GM19324 (cell line): ENCODE results near the gene ELMOD1.
"Not testable (repeated sequence)": the region's sequence is repeated elsewhere in the genome, so short reads cannot be mapped to it uniquely, and the experiment has no call there.

Experiments used
- ATAC-seq: cut with Tn5 transposase; IDR thresholded peaks from one replicate; pipeline ENCODE4 v1.9.1; 2021; ENCODE audit warnings: mild to moderate bottlenecking, moderate library complexity; ENCODE audit not compliant: unreplicated experiment, low FRiP score

ELMOD1 gene

GRCh38 chr11:107590460-107591377, at the start of gene ELMOD1:
Gene ELMOD1, plus strand, starts transcription at chr11:107591147. Its CDS starts 27,043 bp downstream, at chr11:107618190.
- no peak for ATAC-seq

- no peak for ATAC-seq
These were observed 45.8 kb upstream of the ELMOD1 start for GRCh38 chr11:107545101-107545514.

- ATAC-seq, result no peak
These were observed 43.0 kb upstream of the ELMOD1 start for GRCh38 chr11:107547961-107548360.

- no peak for ATAC-seq
These were observed 41.5 kb upstream of the ELMOD1 start for GRCh38 chr11:107549253-107549953.

GRCh38 chr11:107549954-107550285, 41.0 kb upstream of the ELMOD1 start:
- no peak for ATAC-seq

GRCh38 chr11:107550304-107550703, 40.6 kb upstream of the ELMOD1 start:
- no peak for ATAC-seq

GRCh38 chr11:107561688-107562087, 29.3 kb upstream of the ELMOD1 start:
- ATAC-seq, result no peak

GRCh38 chr11:107562647-107563208, 28.2 kb upstream of the ELMOD1 start:
- ATAC-seq, result no peak

GRCh38 chr11:107563702-107564101, 27.2 kb upstream of the ELMOD1 start:
- peak; percentile 34 for ATAC-seq

- ATAC-seq, result peak; percentile 18
These were observed 26.1 kb upstream of the ELMOD1 start for GRCh38 chr11:107564877-107565218.

GRCh38 chr11:107565219-107565937, 25.6 kb upstream of the ELMOD1 start, which contains the start of gene ALKBH8:
Gene ALKBH8, minus strand, starts transcription at chr11:107565735. Its CDS starts 4,842 bp downstream, at chr11:107560893.
- peak; percentile 84 for ATAC-seq

- ATAC-seq, result not testable (repeated sequence)
These were observed 24.9 kb upstream of the ELMOD1 start for GRCh38 chr11:107565955-107566501.

GRCh38 chr11:107566569-107566968, 24.4 kb upstream of the ELMOD1 start:
- ATAC-seq, result no peak

GRCh38 chr11:107567739-107568335, 23.1 kb upstream of the ELMOD1 start:
- ATAC-seq, result no peak

GRCh38 chr11:107570015-107570414, 20.9 kb upstream of the ELMOD1 start:
- no peak for ATAC-seq

GRCh38 chr11:107573438-107573837, 17.5 kb upstream of the ELMOD1 start:
- ATAC-seq, result no peak

- ATAC-seq, result not testable (repeated sequence)
These were observed 14.2 kb upstream of the ELMOD1 start for GRCh38 chr11:107576497-107577345.

GRCh38 chr11:107577346-107577711, 13.6 kb upstream of the ELMOD1 start:
- ATAC-seq, result no peak

- ATAC-seq, result not testable (repeated sequence)
These were observed 11.8 kb upstream of the ELMOD1 start for GRCh38 chr11:107579169-107579568.
